Neural cell (in vitro differentiated cells): Measurements from ENCODE around the gene AZU1. TPM values are rescaled to one million over a fixed set of nuclear protein-coding genes. Genes with fewer than 3 reads are reported as not detected.

ENCODE experiments used
- H2AFZ ChIP-seq: fragments of 200-600, 300-800 bp; sonication (generic), shearing (Covaris generic); 2 replicates; pipeline ENCODE4 v1.6.0; 2014; ENCODE audit warnings: low read depth, mild to moderate bottlenecking, antibody characterized with exemption, low read length, moderate library complexity
- H3F3A ChIP-seq: fragments of 200-600 bp; shearing (Covaris generic); 2 replicates; pipeline ENCODE4 v1.6.1; 2016; ENCODE audit warnings: mild to moderate bottlenecking, moderate library complexity, mixed read lengths, antibody characterized with exemption, low read length; ENCODE audit not compliant: insufficient read depth, poor library complexity, severe bottlenecking
- H3K27ac ChIP-seq: fragments of 200-600, 300-800 bp; sonication (generic), shearing (Covaris generic); 2 replicates; pipeline ENCODE4 v1.5.1; 2014; ENCODE audit warnings: mild to moderate bottlenecking, low read length, moderate library complexity
- H3K27me3 ChIP-seq: fragments of 300-800, 200-600 bp; sonication (generic), shearing (Covaris generic); 2 replicates; pipeline ENCODE4 v1.6.0; 2014; ENCODE audit warnings: mild to moderate bottlenecking, low read depth, low read length, moderate library complexity; ENCODE audit not compliant: insufficient read depth
- H3K36me3 ChIP-seq: fragments of 300-800, 200-600 bp; sonication (generic), shearing (Covaris generic); 2 replicates; pipeline ENCODE4 v1.5.1; 2014; ENCODE audit warnings: mild to moderate bottlenecking, antibody characterized with exemption, low read length, moderate library complexity; ENCODE audit not compliant: insufficient read depth
- H3K4me2 ChIP-seq: fragments of 300-800, 200-600 bp; sonication (generic), shearing (Covaris generic); 2 replicates; pipeline ENCODE4 v1.6.0; 2014; ENCODE audit warnings: mild to moderate bottlenecking, low read length
- H3K4me3 ChIP-seq: fragments of 300-800, 200-600 bp; sonication (generic), shearing (Covaris generic); 2 replicates; pipeline ENCODE4 v1.5.1; 2014; ENCODE audit warnings: mild to moderate bottlenecking, low read length, moderate library complexity
- H3K79me2 ChIP-seq: fragments of 200-600 bp; shearing (Covaris generic); replicated peaks from 2 replicates; pipeline ENCODE4 v1.6.0; 2014; ENCODE audit warnings: mild to moderate bottlenecking, low read length, moderate library complexity; ENCODE audit not compliant: insufficient read depth
- H3K9ac ChIP-seq: fragments of 300-800, 200-600 bp; sonication (generic), shearing (Covaris generic); 2 replicates; pipeline ENCODE4 v1.6.1; 2016; ENCODE audit warnings: mild to moderate bottlenecking, low read length, mixed read lengths
- H3K9me2 ChIP-seq: fragments of 200-600 bp; shearing (Covaris generic); 2 replicates; pipeline ENCODE4 v1.6.1; 2016; ENCODE audit warnings: mild to moderate bottlenecking, low read length, mixed read lengths; ENCODE audit not compliant: insufficient read depth
- H3K9me3 ChIP-seq: fragments of 200-600, 300-800 bp; sonication (generic), shearing (Covaris generic); 2 replicates; pipeline ENCODE4 v1.6.1; 2016; ENCODE audit warnings: mild to moderate bottlenecking, mixed run types, low read length, moderate library complexity, mixed read lengths
- H4K20me1 ChIP-seq: fragments of 200-600 bp; shearing (Covaris generic); 2 replicates; pipeline ENCODE4 v1.6.1; 2016; ENCODE audit warnings: mild to moderate bottlenecking, mixed run types; ENCODE audit not compliant: insufficient read depth
- EP300 ChIP-seq: fragments of 450-650 bp; conservative IDR thresholded peaks from 2 replicates; pipeline ENCODE4 v1.6.1; 2014; ENCODE audit warnings: antibody characterized with exemption, mild to moderate bottlenecking, moderate library complexity; ENCODE audit not compliant: poor library complexity, severe bottlenecking
- EZH2 ChIP-seq: fragments of 200-600, 300-800 bp; shearing (Covaris generic), sonication (generic); IDR thresholded peaks from 2 replicates; pipeline ENCODE4 v1.6.1; 2014; ENCODE audit warnings: antibody characterized with exemption, low read length, borderline replicate concordance, mild to moderate bottlenecking; ENCODE audit not compliant: insufficient read depth, poor library complexity, severe bottlenecking
- MXI1 ChIP-seq: fragments of 450-650 bp; conservative IDR thresholded peaks from 2 replicates; pipeline ENCODE4 v1.6.1; 2014; ENCODE audit warnings: antibody characterized with exemption, mild to moderate bottlenecking; ENCODE audit not compliant: poor library complexity, severe bottlenecking
- POLR2AphosphoS5 ChIP-seq: IDR thresholded peaks from 2 replicates; pipeline ENCODE4 v1.6.1; 2012
- RAD21 ChIP-seq: fragments of 450-650 bp; conservative IDR thresholded peaks from 2 replicates; pipeline ENCODE4 v1.6.1; 2014; ENCODE audit warnings: antibody characterized with exemption, mild to moderate bottlenecking, moderate library complexity
- REST ChIP-seq: IDR thresholded peaks from 2 replicates; pipeline ENCODE4 v1.6.1; 2012; ENCODE audit warnings: borderline replicate concordance
- SMC3 ChIP-seq: fragments of 450-650 bp; conservative IDR thresholded peaks from 2 replicates; pipeline ENCODE4 v1.6.1; 2014; ENCODE audit warnings: antibody characterized with exemption, mild to moderate bottlenecking, moderate library complexity; ENCODE audit not compliant: poor library complexity
- TAF1 ChIP-seq: IDR thresholded peaks from 2 replicates; pipeline ENCODE4 v1.6.1; 2012; ENCODE audit warnings: low read depth
- polyA plus RNA-seq: library from polyadenylated mRNA; depleted of rRNA; stranded (reverse); fragments of >200 nt; gene quantifications from 2 replicates; pipeline ENCODE4 v1.2.3, GENCODE V29; 2014
- TF ChIP-seq, protein P1 (sequence below): fragments of 450-650 bp; IDR thresholded peaks from 2 replicates; pipeline ENCODE4 v1.5.1; 2014; ENCODE audit warnings: antibody characterized with exemption, mild to moderate bottlenecking, moderate library complexity; ENCODE audit not compliant: poor library complexity, severe bottlenecking

The AZU1 gene
- polyA plus RNA-seq, 1 donor from 2014 or later = 1.1 TPM

- H3K27ac ChIP-seq = no peak overlapping the region
- no peaks in the 10 kb centered on the region for H3F3A ChIP-seq
- H3K79me2 ChIP-seq = no peaks in the 10 kb centered on the region
- H4K20me1 ChIP-seq = peaks cover 11% of the 10 kb centered on the region
- H3K27me3 ChIP-seq = no peaks in the 10 kb centered on the region
- no peak overlapping the region for H2AFZ ChIP-seq
- H3K9ac ChIP-seq = no peak overlapping the region
- H3K4me3 ChIP-seq = no peak overlapping the region
- H3K36me3 ChIP-seq = no peaks in the 10 kb centered on the region
- no peaks in the 10 kb centered on the region for H3K9me3 ChIP-seq
- no peak overlapping the region for H3K4me2 ChIP-seq
- no peak for TF ChIP-seq REST
- no peak for TF ChIP-seq EZH2
- no peak for TF ChIP-seq EP300
- no peak for TF ChIP-seq SMC3
- TF ChIP-seq TAF1 = no peak
- no peak for TF ChIP-seq POLR2AphosphoS5
- TF ChIP-seq, protein P1, sequence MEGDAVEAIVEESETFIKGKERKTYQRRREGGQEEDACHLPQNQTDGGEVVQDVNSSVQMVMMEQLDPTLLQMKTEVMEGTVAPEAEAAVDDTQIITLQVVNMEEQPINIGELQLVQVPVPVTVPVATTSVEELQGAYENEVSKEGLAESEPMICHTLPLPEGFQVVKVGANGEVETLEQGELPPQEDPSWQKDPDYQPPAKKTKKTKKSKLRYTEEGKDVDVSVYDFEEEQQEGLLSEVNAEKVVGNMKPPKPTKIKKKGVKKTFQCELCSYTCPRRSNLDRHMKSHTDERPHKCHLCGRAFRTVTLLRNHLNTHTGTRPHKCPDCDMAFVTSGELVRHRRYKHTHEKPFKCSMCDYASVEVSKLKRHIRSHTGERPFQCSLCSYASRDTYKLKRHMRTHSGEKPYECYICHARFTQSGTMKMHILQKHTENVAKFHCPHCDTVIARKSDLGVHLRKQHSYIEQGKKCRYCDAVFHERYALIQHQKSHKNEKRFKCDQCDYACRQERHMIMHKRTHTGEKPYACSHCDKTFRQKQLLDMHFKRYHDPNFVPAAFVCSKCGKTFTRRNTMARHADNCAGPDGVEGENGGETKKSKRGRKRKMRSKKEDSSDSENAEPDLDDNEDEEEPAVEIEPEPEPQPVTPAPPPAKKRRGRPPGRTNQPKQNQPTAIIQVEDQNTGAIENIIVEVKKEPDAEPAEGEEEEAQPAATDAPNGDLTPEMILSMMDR = no peak
- TF ChIP-seq MXI1 = no peak
- TF ChIP-seq RAD21 = no peak
- no peaks in the 10 kb centered on the region for H3K9me2 ChIP-seq
These were observed 16.1 kb upstream of the AZU1 start for GRCh38 chr19:811506-812048.

DNA sequence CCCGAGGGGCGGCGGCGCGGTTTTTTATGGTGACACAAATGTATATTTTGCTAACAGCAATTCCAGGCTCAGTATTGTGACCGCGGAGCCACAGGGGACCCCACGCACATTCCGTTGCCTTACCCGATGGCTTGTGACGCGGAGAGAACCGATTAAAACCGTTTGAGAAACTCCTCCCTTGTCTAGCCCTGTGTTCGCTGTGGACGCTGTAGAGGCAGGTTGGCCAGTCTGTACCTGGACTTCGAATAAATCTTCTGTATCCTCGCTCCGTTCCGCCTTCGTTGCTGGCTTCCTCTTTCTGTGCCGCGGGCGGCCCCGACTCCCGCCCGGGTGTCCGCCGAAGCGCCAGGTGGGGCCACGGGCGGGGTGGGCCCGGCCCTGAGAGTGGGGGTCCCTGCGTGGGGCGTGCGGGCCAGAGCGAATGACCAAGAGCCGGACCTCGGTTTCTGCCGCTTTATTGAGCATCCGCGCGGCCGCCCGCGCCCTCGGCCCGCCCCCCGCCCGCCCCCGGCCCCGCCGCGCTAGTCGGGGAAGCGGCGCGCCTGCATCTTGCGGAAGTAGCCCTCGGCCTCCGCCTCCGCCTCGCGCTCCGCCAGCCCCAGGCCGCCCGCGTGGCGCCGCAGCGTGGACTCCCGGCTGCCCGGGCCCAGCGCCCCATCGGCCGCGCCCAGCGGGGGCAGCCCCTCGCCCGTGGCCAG lies 15.4 kb upstream of the AZU1 start:
- no peak overlapping the region for H3K27ac ChIP-seq
- peaks cover 11% of the 10 kb centered on the region for H4K20me1 ChIP-seq

More for the DNA sequence above, 15.4 kb upstream of the AZU1 start:
- Histone ChIP-seq H3K9me2 (no peaks in the 10 kb centered on the region), H3F3A (no peaks in the 10 kb centered on the region), H3K4me2 (no peak overlapping the region), H3K9me3 (no peaks in the 10 kb centered on the region), H2AFZ (no peak overlapping the region), H3K9ac (no peak overlapping the region), H3K79me2 (peaks cover 3% of the 10 kb centered on the region), H3K36me3 (no peaks in the 10 kb centered on the region), H3K4me3 (no peak overlapping the region), H3K27me3 (no peaks in the 10 kb centered on the region)
- no peak for TF ChIP-seq TAF1
- TF ChIP-seq MXI1 = no peak
- peak; percentile 12 for TF ChIP-seq POLR2AphosphoS5
